Measurements from ENCODE around the gene PRR33. TPM values are rescaled to one million over a fixed set of nuclear protein-coding genes. Genes with fewer than 3 reads are reported as not detected.

Gene PRR33
- total and polyA plus RNA-seq, 9 of the 15 experiments (the other 6 are each of a cell fraction or from before 2014, with no cell fraction given), result not detected

- TF ChIP-seq PTRF (tag; IDR thresholded peaks at IDR 0.05), result no peak
- TF ChIP-seq TRIM28 (IDR thresholded peaks at IDR 0.05), result no peak
- TF ChIP-seq CC2D1A (IDR thresholded peaks at IDR 0.05), result no peak
- TF ChIP-seq ZBTB12 (CRISPR knock-in tag; IDR thresholded peaks at IDR 0.05), result peak; percentile 48; the same call in 1 of the 2 replicates
- TF ChIP-seq ZBTB2 (IDR thresholded peaks at IDR 0.05), result 0 out of 2 replicates have a peak, but pooled peaks have one; percentile 62
- no peak for TF ChIP-seq CEBPB (tag; IDR thresholded peaks at IDR 0.05)
- peak; percentile 11; the same call in 1 of the 2 replicates for TF ChIP-seq YBX1 (IDR thresholded peaks at IDR 0.05)
- TF ChIP-seq ID3 (CRISPR knock-in tag; IDR thresholded peaks at IDR 0.05), result no peak
- no peak; the same call in 1 of the 2 replicates for TF ChIP-seq ID3 (tag; IDR thresholded peaks at IDR 0.05)
- peak; percentile 85 to 87; a peak in 3 of 4 replicates for TF ChIP-seq ARNT (IDR thresholded peaks at IDR 0.05)
- TF ChIP-seq RBM22 (IDR thresholded peaks at IDR 0.05; ENCODE audit: low read depth, low read length, poor library complexity, severe bottlenecking), result no peak
- no peak for TF ChIP-seq ZNF165 (CRISPR knock-in tag; IDR thresholded peaks at IDR 0.05; ENCODE audit: borderline replicate concordance)
- no peak for TF ChIP-seq ZNF197 (CRISPR knock-in tag; IDR thresholded peaks at IDR 0.05; ENCODE audit: low read depth)
- no peak for TF ChIP-seq DACH1 (IDR thresholded peaks at IDR 0.05; ENCODE audit: partially characterized antibody)
- TF ChIP-seq ATF3 (IDR thresholded peaks at IDR 0.05), result peak; percentile 60; the same call in 1 of the 2 replicates
- no peak for TF ChIP-seq ATF3 (CRISPR knock-in tag; conservative IDR thresholded peaks at IDR 0.05)
- peak; percentile 73 for TF ChIP-seq CXXC5 (CRISPR knock-in tag; IDR thresholded peaks at IDR 0.05)
- no peak for TF ChIP-seq MAFG (tag; conservative IDR thresholded peaks at IDR 0.05)
- no peak for TF ChIP-seq POLR3A (IDR thresholded peaks at IDR 0.05; ENCODE audit: borderline replicate concordance, extremely low read depth, insufficient read depth, insufficient read length)
- no peak for TF ChIP-seq POLR3G (IDR thresholded peaks at IDR 0.05; ENCODE audit: extremely low read depth, insufficient read length, insufficient replicate concordance)
- TF ChIP-seq ZNF23 (CRISPR knock-in tag; IDR thresholded peaks at IDR 0.05), result no peak
- TF ChIP-seq ELF2 (CRISPR knock-in tag; IDR thresholded peaks at IDR 0.05), result no peak
- TF ChIP-seq RUNX1 (IDR thresholded peaks at IDR 0.05; ENCODE audit: low read depth), result no peak
- TF ChIP-seq RCOR1 (IDR thresholded peaks at IDR 0.05; ENCODE audit: borderline replicate concordance in 1 of 2, low read depth in 2 of 2, low read length in 2 of 2), result peak in 1 of 2 experiments; percentile 64; a peak in 1 of 4 replicates
- no peak for TF ChIP-seq ZNF445 (CRISPR knock-in tag; IDR thresholded peaks at IDR 0.05; ENCODE audit: low read depth)
- no peak for TF ChIP-seq RFX1 (IDR thresholded peaks at IDR 0.05)
- no peak for TF ChIP-seq HCFC1 (IDR thresholded peaks at IDR 0.05; ENCODE audit: low read depth, low read length)
Observed at GRCh38 chr11:1844221-1845094, 47.2 kb downstream of the PRR33 start (continued).

All from K562 (cell line).